NCI-H2081 (cell line): ENCODE measurements around the gene PDE9A.
"Not testable (repeated sequence)": the region's sequence is repeated elsewhere in the genome, so short reads cannot be mapped to it uniquely, and the experiment has no call there.

Experiments used
- DNase-seq, 2 experiments: peaks; one replicate each; lab custom pipeline; 2025; lab: John Stamatoyannopoulos, UW

PDE9A gene

DNA sequence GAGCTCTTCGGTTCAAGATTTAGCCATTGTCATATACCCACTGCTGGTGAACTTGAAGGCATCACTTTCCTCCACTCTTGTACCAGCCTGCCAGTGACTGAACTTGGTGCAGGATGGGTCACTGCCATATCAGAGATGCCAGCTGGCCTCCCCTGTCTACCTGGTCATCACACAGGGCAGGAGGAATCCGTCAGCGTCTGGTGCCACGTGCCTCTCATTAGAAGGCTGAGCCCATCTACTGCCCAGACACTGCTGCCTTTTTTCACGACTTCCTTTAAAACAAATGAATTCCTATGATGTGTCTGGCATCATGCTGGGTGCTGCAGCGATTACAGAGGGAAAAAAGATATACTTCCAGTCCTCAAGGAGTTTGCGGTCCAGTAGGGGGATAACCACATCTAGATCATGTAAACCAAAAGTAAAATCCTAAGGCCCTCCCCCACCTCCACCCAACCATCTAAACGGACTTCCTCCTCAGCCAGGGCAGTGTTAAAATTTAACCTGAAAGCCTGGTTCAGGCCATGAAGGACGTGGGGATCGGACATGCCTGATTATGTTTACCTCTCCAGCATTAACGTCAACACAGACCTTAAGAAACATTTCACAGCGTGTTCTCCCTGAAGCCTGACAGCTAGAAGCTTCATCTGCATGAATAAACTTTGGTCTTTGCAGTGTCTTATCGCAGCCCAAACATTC, 29.2 kb upstream of the PDE9A start:
- DNase-seq = no peak

- DNase-seq = no peak
These were observed 28.5 kb upstream of the PDE9A start for GRCh38 chr21:42624936-42625335.

- DNase-seq = no peak
These were observed 27.2 kb upstream of the PDE9A start for GRCh38 chr21:42626171-42626570.

- no peak for DNase-seq
These were observed 25.7 kb upstream of the PDE9A start for GRCh38 chr21:42627527-42628289.

GRCh38 chr21:42628466-42629061, 24.9 kb upstream of the PDE9A start:
- not testable (repeated sequence) for DNase-seq

DNA sequence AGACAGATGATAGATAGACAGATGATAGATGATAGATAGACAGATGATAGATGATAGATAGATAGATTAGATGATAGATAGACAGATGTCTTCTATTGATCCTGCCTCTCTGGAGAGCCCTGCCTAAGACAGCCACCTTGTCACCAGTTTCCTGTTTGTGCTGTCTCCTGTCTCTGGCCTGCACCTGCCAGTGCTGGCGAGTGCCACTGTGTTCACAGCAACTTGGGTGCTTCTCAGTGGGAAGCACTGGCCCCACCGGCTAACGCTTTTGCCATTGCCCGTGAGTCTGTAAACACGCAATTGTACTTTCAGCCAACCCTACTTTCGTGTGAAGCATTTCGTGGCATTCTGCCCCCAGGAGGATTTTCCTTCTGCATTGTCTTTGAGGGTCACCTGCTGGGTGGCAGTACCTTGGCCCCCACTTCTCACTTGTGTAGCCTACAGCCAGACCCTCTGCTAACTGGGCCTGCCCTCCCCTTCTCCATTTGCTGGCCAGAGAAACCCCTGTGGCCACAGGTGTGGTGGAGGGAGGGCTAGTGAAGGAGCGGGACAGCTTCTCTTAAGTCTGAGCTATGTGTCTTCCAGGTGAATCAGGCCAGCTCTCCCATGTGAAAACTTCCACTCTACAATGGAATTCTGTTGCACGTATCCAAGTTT, 23.4 kb upstream of the PDE9A start:
- DNase-seq = peak in 1 of 2 experiments; percentile 9

DNA sequence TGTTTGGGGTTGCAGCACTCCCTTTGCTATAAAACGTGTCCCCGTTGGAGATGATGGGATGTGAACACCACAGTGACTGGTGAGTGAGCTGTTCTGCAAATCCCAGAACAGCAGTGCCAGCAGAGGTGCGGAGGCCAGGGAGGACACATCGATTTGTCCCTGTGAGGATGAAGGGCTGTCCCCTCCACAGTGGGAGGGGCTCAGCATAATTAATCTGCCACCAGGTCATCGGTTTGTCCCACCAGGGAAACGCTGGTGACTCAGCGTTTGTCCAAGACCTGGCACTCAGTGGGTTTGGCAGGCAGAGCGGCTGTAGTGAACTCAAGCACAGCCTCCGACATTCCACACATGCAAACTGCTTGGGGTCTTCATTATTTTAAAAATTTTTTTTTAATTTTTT, 22.8 kb upstream of the PDE9A start:
- DNase-seq = no peak

DNA sequence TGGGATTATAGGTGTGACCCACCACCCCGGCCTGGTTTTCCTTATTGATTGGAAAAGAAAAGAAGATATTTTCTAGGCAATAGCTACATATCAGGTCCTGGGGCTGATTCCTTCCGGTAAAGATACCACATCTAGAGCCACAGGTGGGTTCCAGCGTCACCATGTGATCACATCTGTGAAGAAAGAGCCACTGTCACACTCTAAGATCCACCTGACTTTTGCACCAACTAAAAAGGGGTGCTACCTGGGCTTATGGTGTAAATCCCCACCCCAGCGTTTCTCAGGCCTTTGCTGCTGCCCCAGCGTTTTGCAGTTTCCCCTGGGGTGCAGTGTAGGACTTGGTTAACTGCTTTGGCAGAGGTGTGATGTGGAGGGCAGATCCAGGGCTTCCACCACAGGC, 22.3 kb upstream of the PDE9A start:
- DNase-seq = no peak

GRCh38 chr21:42632336-42632751, 21.1 kb upstream of the PDE9A start:
- DNase-seq = no peak

DNA sequence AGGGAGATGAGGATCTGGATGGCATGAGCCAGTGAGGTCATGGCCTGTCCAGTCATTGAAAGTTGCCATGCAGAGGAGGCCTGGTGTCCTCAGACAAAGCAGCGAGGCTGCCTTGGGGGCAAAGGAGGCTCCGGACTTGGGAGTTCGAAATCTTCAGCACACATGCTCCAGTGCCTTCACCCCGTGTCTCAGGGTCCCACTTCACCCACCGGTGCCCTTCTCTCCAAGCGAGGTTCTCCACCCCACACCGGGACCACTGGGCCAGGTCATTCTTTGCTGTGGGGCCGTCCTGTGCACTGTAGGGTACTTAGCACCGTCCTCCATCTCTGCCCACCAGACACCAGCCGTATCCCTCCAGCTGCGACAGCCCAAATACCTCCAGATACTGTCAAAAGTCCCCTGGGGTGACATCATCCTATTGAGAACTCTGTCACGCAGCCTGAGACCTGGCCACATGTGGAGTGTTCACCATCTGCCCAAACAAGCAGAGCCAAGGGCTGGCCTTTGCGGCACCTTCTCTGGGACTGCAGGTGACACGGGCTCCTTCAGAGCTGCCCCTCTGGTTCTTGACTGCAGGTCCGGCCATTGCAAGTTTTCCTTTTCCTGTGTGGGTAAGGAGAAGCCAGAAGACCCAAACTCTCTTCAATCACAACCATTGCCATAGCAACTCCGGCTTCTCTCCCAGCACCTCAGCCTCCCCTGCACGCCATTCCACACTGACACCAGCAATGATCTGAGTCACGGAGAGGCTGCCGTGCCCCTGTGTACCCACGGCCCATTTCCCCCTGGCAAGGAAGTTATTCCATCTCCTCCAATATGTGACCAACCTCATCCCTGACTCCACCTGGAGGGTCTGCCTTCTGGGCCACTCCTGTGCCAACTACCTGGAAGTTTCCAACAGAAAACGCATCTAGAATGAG, 20.4 kb upstream of the PDE9A start:
- DNase-seq = no peak

DNA sequence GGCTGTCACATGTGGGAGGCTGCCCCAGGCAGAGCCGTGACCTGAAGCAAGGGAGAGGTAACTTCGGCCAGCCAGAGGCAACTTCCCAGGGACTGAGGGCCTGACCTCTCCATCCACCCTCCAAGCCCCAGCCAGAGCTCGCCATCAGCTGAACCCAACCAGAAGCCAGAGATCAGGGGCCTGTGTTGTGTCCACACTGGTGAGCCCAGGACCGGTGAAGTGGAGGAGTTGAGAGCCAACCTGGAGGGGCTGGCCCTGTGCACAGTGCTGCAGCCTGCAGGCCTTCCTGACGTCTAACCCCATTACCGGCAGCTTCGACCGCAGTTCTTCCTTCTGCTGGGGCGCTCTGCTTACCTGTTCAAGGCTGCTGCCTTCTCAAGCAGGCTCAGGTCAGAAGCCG, 19.6 kb upstream of the PDE9A start:
- no peak for DNase-seq

- DNase-seq = no peak
These were observed 17.4 kb upstream of the PDE9A start for GRCh38 chr21:42635848-42636519.

DNA sequence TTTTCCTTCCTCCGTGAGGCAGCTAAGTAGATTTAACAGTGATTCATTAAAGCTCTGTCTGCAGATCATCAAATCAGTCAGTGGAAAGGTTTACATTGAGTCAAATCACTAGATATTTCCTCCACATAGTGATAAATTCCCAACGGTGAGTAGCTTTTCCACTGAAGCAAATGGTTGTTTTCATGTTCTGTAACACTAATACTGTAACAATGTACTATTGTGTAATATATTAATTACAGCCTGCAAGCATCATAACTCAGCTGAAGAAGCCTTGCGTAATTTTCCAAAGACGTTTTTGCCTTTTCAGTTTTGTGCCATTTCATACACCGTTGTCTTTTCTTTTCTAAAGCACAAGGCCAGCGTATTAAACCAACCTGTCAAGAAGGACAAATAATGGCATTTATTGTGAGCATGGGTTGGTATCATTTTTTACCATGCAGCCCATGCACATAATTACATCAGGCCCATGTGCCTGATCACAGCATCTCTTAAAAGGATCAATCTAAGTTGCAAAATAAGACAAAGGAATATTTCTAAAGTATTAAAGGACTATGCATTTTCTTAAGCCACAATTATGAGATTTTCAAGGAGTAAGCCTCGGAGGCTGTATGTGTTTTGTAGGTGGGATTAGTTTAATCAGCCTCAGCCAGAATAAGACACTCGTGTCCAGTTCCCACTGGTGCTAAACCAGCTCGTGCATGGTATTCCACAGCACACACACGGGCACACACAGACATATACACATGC, 16.7 kb upstream of the PDE9A start:
- no peak for DNase-seq

- no peak for DNase-seq
These were observed 16.0 kb upstream of the PDE9A start for GRCh38 chr21:42637267-42638041.

GRCh38 chr21:42638266-42638863, 15.1 kb upstream of the PDE9A start:
- DNase-seq = no peak

DNA sequence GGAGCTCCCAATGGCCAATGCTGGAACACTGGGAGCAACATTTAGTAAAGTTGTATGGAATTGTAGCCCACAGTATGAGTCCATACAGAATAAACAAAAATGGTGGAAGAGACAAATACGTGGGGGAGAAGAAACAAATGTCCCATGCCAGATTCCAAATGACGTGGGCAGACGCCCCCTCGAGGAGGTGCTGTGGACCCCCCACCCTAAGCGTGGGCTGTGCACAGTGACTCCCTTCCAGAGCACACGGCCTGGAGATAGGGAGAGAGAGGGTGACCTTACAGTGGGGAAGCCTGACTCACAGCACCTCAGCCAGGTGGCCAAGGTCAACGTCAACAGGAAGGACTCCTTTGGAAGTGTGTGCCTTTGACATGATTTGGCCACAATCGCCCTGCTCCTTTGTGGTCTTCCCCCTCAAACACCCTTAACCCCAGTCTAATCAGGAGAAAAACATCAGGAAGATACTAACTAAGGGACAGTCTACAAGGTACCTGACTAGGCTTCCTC, 13.7 kb upstream of the PDE9A start:
- DNase-seq = no peak

DNA sequence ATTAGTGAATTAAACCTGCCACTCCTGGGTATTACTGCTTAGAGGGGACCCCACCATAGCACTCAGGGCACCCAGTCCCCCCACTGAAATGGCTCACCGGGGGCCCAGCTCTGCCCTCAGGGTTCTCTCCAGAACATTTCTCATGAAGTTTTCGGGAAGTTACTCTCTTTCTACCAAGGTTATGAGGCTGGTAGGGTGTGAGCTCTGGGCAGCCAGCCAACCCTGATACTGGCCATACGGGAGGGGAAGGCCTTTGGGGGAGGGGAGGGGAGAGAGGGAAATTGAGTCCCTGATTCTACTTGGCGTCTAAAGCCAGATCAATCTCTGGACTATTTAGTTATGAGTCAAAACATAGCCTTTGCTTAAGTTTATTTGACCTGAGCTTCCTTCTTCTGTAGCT, 12.9 kb upstream of the PDE9A start:
- no peak for DNase-seq

- no peak for DNase-seq
These were observed 11.9 kb upstream of the PDE9A start for GRCh38 chr21:42641311-42642218.
